Effector memory CD4-positive, alpha-beta T cell (primary cell): ENCODE data around the gene CAPN9.

ENCODE experiments used
- DNase-seq, 3 donors: peaks; one replicate each; pipeline ENCODE4 v3.0.0-alpha.2; 2020
- H3K27ac ChIP-seq: 2 replicates; pipeline ENCODE4 v1.7.0; 2013; ENCODE audit warnings: mild to moderate bottlenecking, low read length, moderate library complexity; ENCODE audit not compliant: insufficient read depth, poor library complexity, severe bottlenecking
- H3K27me3 ChIP-seq: replicated peaks from 2 replicates; pipeline ENCODE4 v1.7.0; 2013; ENCODE audit warnings: mild to moderate bottlenecking, low read length; ENCODE audit not compliant: insufficient read depth, control insufficient read depth, poor library complexity, severe bottlenecking
- H3K36me3 ChIP-seq: 2 replicates; pipeline ENCODE4 v1.7.0; 2013; ENCODE audit warnings: mild to moderate bottlenecking, low read length, moderate library complexity; ENCODE audit not compliant: control insufficient read depth, insufficient read depth
- H3K4me1 ChIP-seq: 2 replicates; pipeline ENCODE4 v1.7.0; 2013; ENCODE audit warnings: low read length, mild to moderate bottlenecking; ENCODE audit not compliant: control insufficient read depth, insufficient read depth, poor library complexity, severe bottlenecking
- H3K4me3 ChIP-seq: 2 replicates; pipeline ENCODE4 v1.7.0; 2013; ENCODE audit warnings: low read length, low read depth, mild to moderate bottlenecking; ENCODE audit not compliant: insufficient read depth, poor library complexity, severe bottlenecking
- H3K9me3 ChIP-seq: 2 replicates; pipeline ENCODE4 v1.7.0; 2013; ENCODE audit warnings: mild to moderate bottlenecking, low read length, moderate library complexity; ENCODE audit not compliant: control insufficient read depth

CAPN9 gene

DNA sequence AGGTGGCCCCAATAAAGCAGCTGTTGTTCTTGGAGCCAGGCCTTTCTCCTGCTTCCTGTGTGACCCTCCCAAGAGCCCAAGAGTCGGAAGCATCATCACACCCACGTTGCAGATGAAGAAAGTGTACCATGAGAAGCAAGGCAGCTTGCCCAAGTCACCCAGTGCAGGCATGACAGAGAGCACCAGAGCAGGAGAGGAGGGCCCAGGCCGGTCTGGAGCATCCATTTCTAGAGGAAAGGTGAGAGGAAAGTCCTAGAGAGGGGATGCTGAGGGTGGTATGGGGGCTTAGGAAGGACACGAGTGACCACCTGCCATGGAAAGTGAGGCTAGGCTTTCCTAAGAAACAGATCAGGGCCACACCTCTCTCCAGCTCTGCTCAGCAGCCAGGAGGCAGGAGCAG lies 74.2 kb downstream of the CAPN9 start:
- DNase-seq: no peak
- no peak overlapping the region for H3K4me3 ChIP-seq
- H3K9me3 ChIP-seq: no peaks in the 10 kb centered on the region
- H3K36me3 ChIP-seq: no peaks in the 10 kb centered on the region
- no peaks in the 10 kb centered on the region for H3K27me3 ChIP-seq
- no peaks in the 10 kb centered on the region for H3K4me1 ChIP-seq
- H3K27ac ChIP-seq: no peak overlapping the region

DNA sequence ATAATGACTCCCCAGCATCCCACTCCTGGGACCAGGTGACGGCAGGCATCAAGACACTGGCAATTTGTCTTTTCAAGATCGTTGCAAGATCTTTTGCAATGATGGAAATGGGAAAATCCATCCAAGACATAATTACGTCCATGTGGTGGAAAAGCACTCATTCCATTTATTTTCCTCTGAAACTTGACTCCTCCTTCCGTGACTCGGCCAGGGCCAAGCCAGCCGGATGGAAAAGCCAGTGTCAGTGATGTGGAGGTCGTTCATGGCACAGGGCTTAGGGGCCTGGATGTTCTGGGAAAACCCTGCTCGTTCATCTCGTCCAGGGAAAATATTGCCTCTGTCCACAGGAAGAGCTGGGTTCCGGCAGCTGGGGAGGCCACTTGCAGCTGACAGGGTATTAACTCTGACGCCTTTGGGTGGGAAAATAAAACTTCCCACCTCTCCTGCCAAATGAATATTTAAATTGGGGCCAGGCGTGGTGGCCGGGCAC lies 74.9 kb downstream of the CAPN9 start:
- Histone ChIP-seq H3K27me3 (no peaks in the 10 kb centered on the region), H3K27ac (no peak overlapping the region), H3K36me3 (no peaks in the 10 kb centered on the region), H3K4me3 (no peak overlapping the region), H3K4me1 (no peaks in the 10 kb centered on the region), H3K9me3 (no peaks in the 10 kb centered on the region)
- DNase-seq: no peak

DNA sequence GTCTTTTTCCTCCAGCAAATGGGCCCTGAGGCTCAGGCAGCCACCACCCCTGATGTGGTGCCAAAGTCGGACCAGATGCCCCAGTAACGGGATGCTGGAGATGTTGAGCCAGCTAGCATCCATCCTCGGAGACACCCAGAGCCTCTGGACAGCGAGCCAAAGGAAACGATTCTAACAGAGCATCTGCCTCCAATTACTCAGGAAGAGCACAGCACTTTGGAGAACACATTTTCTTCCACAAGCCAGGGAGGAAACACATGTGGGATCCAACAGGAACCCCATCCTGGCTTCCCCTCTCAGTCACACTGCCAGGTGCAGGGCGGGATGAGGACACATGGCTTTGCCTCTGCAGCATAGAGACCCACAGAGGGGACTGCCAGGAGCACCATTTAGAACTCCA lies 76.2 kb downstream of the CAPN9 start:
- no peak for DNase-seq
- Histone ChIP-seq H3K27ac (no peak overlapping the region), H3K4me3 (no peak overlapping the region), H3K4me1 (no peaks in the 10 kb centered on the region), H3K36me3 (no peaks in the 10 kb centered on the region), H3K27me3 (no peaks in the 10 kb centered on the region), H3K9me3 (no peaks in the 10 kb centered on the region)

DNA sequence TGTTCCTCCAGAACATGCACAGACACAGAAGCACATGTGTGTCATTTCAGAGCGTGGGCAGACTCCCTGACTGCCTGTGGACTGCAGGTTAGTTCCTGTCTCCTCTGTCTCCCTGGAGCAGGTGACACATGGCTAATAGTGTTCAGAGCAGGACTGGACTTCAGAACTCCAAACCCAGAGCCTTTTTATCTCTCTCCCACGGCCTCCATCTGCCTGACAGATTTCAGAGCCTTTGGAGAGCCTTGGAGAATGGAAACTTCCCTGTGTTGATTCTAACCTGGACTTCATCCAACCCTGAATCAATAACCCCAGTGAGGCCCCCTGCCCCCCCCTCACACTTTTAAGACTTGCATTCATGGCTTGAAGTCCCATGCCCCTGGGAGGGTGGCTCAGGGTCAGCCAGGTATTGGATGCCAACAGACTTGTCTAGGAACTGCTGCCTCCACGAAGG lies 76.8 kb downstream of the CAPN9 start:
- H3K9me3 ChIP-seq: no peaks in the 10 kb centered on the region
- no peak overlapping the region for H3K4me3 ChIP-seq
- no peak for DNase-seq
- no peaks in the 10 kb centered on the region for H3K27me3 ChIP-seq
- no peak overlapping the region for H3K27ac ChIP-seq
- no peaks in the 10 kb centered on the region for H3K4me1 ChIP-seq
- no peaks in the 10 kb centered on the region for H3K36me3 ChIP-seq

DNA sequence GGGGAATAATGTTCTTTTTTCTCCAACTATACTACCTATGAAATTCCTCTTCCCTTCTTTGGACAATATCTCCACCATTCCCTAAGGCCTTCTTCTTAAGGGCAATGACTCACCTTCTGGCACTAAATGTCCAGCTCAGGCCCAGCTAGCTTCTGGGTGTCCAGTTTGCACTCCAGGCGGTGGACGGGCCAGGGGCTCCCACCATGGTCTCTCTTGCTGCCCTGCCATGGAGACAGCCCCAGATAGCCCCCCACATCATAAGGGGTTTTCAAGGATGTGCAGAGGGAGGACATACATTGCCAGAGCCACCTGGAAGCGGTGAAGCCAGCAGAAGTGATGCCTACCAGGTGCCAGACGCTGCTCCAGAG lies 77.3 kb downstream of the CAPN9 start:
- no peak for DNase-seq
- H3K36me3 ChIP-seq: no peaks in the 10 kb centered on the region
- no peaks in the 10 kb centered on the region for H3K9me3 ChIP-seq
- no peaks in the 10 kb centered on the region for H3K27me3 ChIP-seq
- H3K4me3 ChIP-seq: no peak overlapping the region
- no peaks in the 10 kb centered on the region for H3K4me1 ChIP-seq
- no peak overlapping the region for H3K27ac ChIP-seq

DNA sequence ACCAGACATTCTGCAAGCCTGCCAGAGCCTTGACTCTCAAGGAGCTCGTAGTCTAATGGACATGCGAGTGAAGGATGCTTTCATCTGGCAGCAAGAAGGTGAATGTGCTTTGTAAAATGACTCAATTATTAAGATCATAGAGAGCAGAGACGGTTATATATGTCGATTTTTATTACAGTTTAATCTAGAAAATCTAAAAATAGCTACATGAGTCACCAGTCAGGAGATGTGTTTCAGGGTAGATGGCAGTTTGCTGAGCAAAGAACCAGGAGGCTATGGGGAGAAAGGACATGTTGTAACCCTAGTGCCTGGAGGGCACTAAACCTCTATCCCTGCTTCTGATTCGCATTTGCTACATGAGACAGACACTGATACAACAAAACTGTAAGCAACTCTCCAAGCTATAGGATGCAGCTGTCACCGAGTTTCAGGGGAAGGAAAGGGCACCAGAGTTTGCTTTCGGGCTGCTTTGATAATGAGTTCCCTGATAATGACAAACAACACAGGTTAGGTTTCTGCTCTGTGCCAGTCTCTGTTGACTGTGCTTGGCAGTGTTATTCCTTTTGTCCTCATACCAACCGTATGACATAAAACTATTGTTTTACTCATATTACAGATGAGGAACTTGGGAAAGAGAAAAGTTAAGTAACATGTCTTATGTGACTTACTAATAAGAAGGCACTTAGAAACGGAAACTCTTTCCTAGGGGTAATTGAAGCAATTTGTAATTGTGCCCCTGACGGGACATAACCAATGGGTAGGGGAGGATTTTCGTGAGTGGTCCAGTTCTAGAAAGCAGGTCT lies 77.9 kb downstream of the CAPN9 start:
- no peak for DNase-seq
- Histone ChIP-seq H3K27me3 (no peaks in the 10 kb centered on the region), H3K9me3 (no peaks in the 10 kb centered on the region), H3K4me1 (no peaks in the 10 kb centered on the region), H3K4me3 (no peak overlapping the region), H3K36me3 (no peaks in the 10 kb centered on the region), H3K27ac (no peak overlapping the region)

DNA sequence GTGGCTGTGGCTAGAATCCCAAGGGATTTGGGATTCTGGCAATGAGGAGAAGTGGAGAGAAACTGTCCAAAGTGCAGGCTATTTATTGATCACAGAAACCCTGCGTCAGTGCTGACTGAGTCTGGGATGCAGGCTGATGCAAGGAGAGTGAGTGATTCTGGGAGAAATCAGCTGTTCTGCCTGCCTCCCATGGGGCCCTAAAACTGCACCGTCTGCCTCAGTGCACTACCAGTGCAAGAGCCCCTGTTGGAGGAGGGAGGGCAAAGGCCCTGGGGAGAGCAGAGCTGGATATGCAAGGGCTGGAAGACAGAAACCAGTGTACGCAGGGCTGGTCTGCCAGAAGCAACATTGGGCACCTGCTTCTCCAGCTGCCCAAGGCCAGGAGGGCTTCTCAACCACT lies 78.6 kb downstream of the CAPN9 start:
- Histone ChIP-seq H3K27me3 (no peaks in the 10 kb centered on the region), H3K4me3 (no peak overlapping the region), H3K27ac (no peak overlapping the region), H3K9me3 (no peaks in the 10 kb centered on the region), H3K4me1 (no peaks in the 10 kb centered on the region), H3K36me3 (no peaks in the 10 kb centered on the region)
- no peak for DNase-seq

DNA sequence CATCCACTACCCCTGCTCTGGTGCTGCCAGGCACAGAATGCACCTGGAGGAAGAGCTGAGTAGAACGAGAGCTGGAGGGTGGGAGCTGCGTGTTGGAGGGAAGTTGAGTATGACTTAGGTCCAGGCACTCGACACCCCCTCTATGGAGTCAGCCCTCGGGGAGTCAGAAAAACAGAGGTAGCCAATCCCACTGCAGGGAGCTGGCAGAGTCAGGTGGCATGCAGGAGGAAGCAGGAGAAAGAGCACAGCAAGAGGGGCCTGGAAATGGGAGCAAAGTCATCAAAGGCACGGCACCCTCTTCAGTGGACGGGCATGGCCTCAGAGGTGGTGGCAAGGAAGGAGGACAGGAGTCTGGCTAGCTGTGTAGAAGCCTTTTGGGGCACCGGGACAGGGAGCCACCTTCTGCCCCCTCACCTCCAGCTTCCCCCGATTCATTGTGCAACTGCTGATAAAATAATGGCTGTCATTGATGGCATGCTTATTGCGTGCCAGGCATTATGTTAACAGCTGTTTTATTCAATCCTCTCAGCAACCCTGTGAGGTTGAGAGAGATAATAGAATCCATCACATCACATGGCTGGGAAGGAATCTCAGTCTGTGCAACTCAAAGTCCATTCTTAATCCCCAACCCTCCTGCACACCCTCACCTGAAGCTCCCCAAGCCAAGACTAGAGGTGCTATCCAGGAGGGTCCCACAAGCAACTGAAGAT lies 79.1 kb downstream of the CAPN9 start:
- Histone ChIP-seq H3K9me3 (no peaks in the 10 kb centered on the region), H3K36me3 (no peaks in the 10 kb centered on the region), H3K4me1 (no peaks in the 10 kb centered on the region), H3K27me3 (no peaks in the 10 kb centered on the region), H3K4me3 (no peak overlapping the region), H3K27ac (no peak overlapping the region)
- DNase-seq: no peak

DNA sequence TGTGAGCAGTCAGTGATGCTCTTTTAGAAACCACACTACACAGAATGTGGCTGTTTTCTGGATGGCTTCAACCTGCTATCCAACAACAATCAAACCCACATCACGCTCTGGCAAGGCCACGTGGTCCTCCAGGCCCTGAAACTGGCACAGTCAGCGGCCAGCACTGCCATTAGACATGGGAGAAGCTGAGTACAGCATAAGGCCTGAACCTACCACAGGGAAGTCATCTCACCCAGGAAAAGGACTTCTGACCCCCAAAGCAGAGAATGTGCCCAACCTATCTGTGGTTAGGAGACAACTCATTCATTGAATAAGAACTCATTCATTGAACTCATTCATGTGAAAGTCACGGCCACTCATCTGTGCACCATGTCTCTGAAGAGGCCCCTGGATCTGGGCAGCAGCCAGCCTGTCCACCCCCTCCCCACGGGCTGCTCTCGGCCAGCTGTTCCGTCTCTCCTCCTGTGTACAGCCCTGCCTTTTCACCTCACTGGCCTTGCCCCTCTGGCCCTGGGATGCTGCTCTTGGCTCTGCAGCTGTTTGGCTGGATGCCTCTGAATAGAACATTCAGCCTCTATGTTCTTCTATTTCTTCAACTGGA lies 80.0 kb downstream of the CAPN9 start:
- Histone ChIP-seq H3K36me3 (no peaks in the 10 kb centered on the region), H3K4me1 (no peaks in the 10 kb centered on the region), H3K27ac (no peak overlapping the region), H3K4me3 (no peak overlapping the region), H3K9me3 (no peaks in the 10 kb centered on the region), H3K27me3 (no peaks in the 10 kb centered on the region)
- DNase-seq: no peak

DNA sequence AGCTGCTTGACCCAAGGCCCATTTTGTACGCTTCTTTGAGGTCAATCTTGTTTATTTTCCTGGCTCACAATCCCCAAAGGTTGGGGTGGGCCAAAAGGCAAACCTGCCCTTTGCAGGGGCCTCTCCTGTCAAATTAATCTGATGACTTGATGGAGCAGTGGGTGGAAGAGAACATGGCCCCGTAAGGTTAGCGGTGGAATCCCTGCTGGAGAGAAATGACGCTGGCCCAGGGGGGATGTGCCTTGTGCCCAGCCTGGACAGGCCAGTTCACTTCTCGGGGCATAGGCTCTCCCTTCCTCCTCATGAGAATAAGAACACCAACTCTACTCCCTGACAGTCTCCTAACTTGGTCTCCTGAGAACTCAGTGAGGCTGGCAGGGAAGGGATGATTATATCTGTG lies 80.6 kb downstream of the CAPN9 start:
- H3K27ac ChIP-seq: no peak overlapping the region
- H3K36me3 ChIP-seq: no peaks in the 10 kb centered on the region
- H3K4me3 ChIP-seq: no peak overlapping the region
- no peak for DNase-seq
- no peaks in the 10 kb centered on the region for H3K9me3 ChIP-seq
- H3K27me3 ChIP-seq: no peaks in the 10 kb centered on the region
- H3K4me1 ChIP-seq: no peaks in the 10 kb centered on the region
